ENCODE data around the gene SHF. TPM values are rescaled to one million over a fixed set of nuclear protein-coding genes. Genes with fewer than 3 reads are reported as not detected.

Gene SHF
- total and polyA plus RNA-seq, 2 of the 4 experiments (the other 2 are of a cell fraction), result 1.8 to 3.5 TPM

- H2BK5ac ChIP-seq (ENCODE audit: low read depth, low read length, poor library complexity, severe bottlenecking), result no peak overlapping the region
- no peak overlapping the region for H3K23ac ChIP-seq (ENCODE audit: low read depth, low read length)
- in situ Hi-C loops (cut with MboI; ENCODE audit: low sequenced_read_pairs) (loop anchor here (25.0 kb wide), 1 partner anchor 425 kb away; no protein-coding TSS in a partner anchor), intact Hi-C loops (cut with micrococcal nuclease) (no loop called here), dilution Hi-C loops (cut with HindIII; ENCODE audit: low sequenced_read_pairs, unreplicated experiment) (no loop called here)
- peaks cover 10% of the 10 kb centered on the region for H3K27me3 ChIP-seq (ENCODE audit: control insufficient read depth, insufficient read depth, low read length)
- no peak overlapping the region for H3K14ac ChIP-seq (replicated peaks; ENCODE audit: low read depth, low read length)
- no TSS peak for BruUV-seq (replicated peaks)
- H2BK20ac ChIP-seq (ENCODE audit: low read depth, low read length), result no peak overlapping the region
- no peaks in the 10 kb centered on the region for H3K36me3 ChIP-seq (ENCODE audit: control insufficient read depth, insufficient read depth, low read length)
- no peak overlapping the region for H3K9ac ChIP-seq (ENCODE audit: low read depth, low read length)
- H3K27ac ChIP-seq (ENCODE audit: insufficient read depth, low read length), result no peak overlapping the region
- no peak overlapping the region; the same call in 1 of the 2 replicates for H3K4me2 ChIP-seq (ENCODE audit: low read depth, low read length)
- DNase-seq (no peak), ATAC-seq (ENCODE audit: low read depth) (peak; percentile 9)
- WGBS, 2 experiments (ENCODE audit: extremely low coverage in 2 of 2, insufficient read length in 1 of 2), result no CpG with 5 or more reads among the region's 43 CpGs
- no peak overlapping the region for H4K5ac ChIP-seq (ENCODE audit: low read depth, low read length)
- H3K18ac ChIP-seq (ENCODE audit: low read depth, low read length), result no peak overlapping the region
- ChIA-PET POLR2A (ENCODE audit: unreplicated experiment) (interaction anchor here (0.7 to 0.8 kb wide), 2 partner anchors 11 to 476 kb away, joined by 3 to 4 read pairs; partner anchors contain the start of gene B2M), CTCF (no interaction called here)
- no peak overlapping the region for H4K91ac ChIP-seq (ENCODE audit: insufficient read depth, low read depth, low read length)
- H3K4me1 ChIP-seq (ENCODE audit: control insufficient read depth, insufficient read depth, low read length), result peaks cover 8% of the 10 kb centered on the region
- peaks cover 12% of the 10 kb centered on the region; the same call in 1 of the 2 replicates for H3K9me1 ChIP-seq (ENCODE audit: insufficient read depth, low read length)
- H2BK15ac ChIP-seq (ENCODE audit: low read depth, low read length), result no peak overlapping the region
- H3K9me3 ChIP-seq (ENCODE audit: control insufficient read depth, insufficient read depth, low read length), result no peaks in the 10 kb centered on the region
- H2AK9ac ChIP-seq (replicated peaks; ENCODE audit: low read depth, low read length, poor library complexity), result no peak overlapping the region
- no peak overlapping the region for H3K4ac ChIP-seq (ENCODE audit: low read depth, low read length)
- H3K79me1 ChIP-seq (ENCODE audit: low read depth in 1 of 2, low read length in 2 of 2), result no peaks in the 10 kb centered on the region
- TF ChIP-seq POLR2A (IDR thresholded peaks at IDR 0.05; ENCODE audit: low read depth, low read length) (no peak), CEBPB (IDR thresholded peaks at IDR 0.05; ENCODE audit: low read depth, low read length) (no peak), RFX5 (IDR thresholded peaks at IDR 0.05; ENCODE audit: low read depth, low read length) (no peak), RCOR1 (IDR thresholded peaks at IDR 0.05; ENCODE audit: insufficient replicate concordance, low read length) (no peak), RAD21 (IDR thresholded peaks at IDR 0.05; ENCODE audit: low read length) (no peak), USF2 (IDR thresholded peaks at IDR 0.05; ENCODE audit: low read depth, low read length) (no peak), MAFK (IDR thresholded peaks at IDR 0.05; ENCODE audit: low read depth, low read length) (no peak), NFE2L2 (IDR thresholded peaks at IDR 0.05; ENCODE audit: low read depth, low read length) (no peak)
- TF ChIP-seq, protein P1, sequence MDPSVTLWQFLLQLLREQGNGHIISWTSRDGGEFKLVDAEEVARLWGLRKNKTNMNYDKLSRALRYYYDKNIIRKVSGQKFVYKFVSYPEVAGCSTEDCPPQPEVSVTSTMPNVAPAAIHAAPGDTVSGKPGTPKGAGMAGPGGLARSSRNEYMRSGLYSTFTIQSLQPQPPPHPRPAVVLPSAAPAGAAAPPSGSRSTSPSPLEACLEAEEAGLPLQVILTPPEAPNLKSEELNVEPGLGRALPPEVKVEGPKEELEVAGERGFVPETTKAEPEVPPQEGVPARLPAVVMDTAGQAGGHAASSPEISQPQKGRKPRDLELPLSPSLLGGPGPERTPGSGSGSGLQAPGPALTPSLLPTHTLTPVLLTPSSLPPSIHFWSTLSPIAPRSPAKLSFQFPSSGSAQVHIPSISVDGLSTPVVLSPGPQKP (IDR thresholded peaks at IDR 0.05; ENCODE audit: borderline replicate concordance, low read depth, low read length), result no peak
- no peak overlapping the region for H3K56ac ChIP-seq (ENCODE audit: extremely low read depth, insufficient read depth, low read length)
- H2AK5ac ChIP-seq (ENCODE audit: low read depth, low read length), result no peak overlapping the region
- H4K8ac ChIP-seq (ENCODE audit: low read depth in 2 of 2, low read length in 2 of 2), result no peak overlapping the region
- H3K4me3 ChIP-seq (ENCODE audit: insufficient read depth, low read depth, low read length), result peak overlapping the region; percentile 68
- H2BK120ac ChIP-seq (ENCODE audit: low read depth, low read length), result no peak overlapping the region
- no peaks in the 10 kb centered on the region for H4K20me1 ChIP-seq (ENCODE audit: insufficient read depth, low read length)
- peak overlapping the region; percentile 64 for H2AFZ ChIP-seq (replicated peaks; ENCODE audit: low read length, poor library complexity)
Measured at GRCh38 chr15:45187578-45187893, 230 bp downstream of the SHF start.
